HFFc6 (cell line): ENCODE results near the gene BAZ1B. TPM values are rescaled to one million over a fixed set of nuclear protein-coding genes. Genes with fewer than 3 reads are reported as not detected.
"Not testable (repeated sequence)": the region's sequence is repeated elsewhere in the genome, so short reads cannot be mapped to it uniquely, and the experiment has no call there.

Source experiments
- DNase-seq: peaks from one replicate; pipeline ENCODE4 v3.0.0-alpha.2; 2018
- H3K27ac Mint-ChIP-seq: 2 replicates; pipeline ENCODE4 v1.8.0; 2020; ENCODE audit warnings: mild to moderate bottlenecking, mixed read lengths
- H3K27me3 Mint-ChIP-seq: 2 replicates; pipeline ENCODE4 v1.8.0; 2021; ENCODE audit warnings: mild to moderate bottlenecking, moderate library complexity, mixed read lengths; ENCODE audit not compliant: insufficient read depth
- H3K36me3 Mint-ChIP-seq: 2 replicates; pipeline ENCODE4 v1.8.0; 2021; ENCODE audit warnings: low read depth, mixed read lengths
- H3K4me1 Mint-ChIP-seq: 2 replicates; pipeline ENCODE4 v1.8.0; 2020; ENCODE audit warnings: low read depth, mixed read lengths
- H3K4me3 Mint-ChIP-seq: 2 replicates; pipeline ENCODE4 v1.8.0; 2020; ENCODE audit warnings: mild to moderate bottlenecking, moderate library complexity, mixed read lengths
- H3K9me3 Mint-ChIP-seq: 2 replicates; pipeline ENCODE4 v1.8.0; 2020; ENCODE audit warnings: mild to moderate bottlenecking, mixed read lengths
- total RNA-seq, 6 experiments: library from RNA; stranded (reverse); fragmentation: NEBNext Ultra II Directional; extraction: Animal tissue kit (Norgen Biotek cat#: 25700); gene quantifications; 2 replicates in 1 of 6; 3 replicates in 5 of 6; pipeline ENCODE4 v1.2.3, GENCODE V29; 2021
- TF ChIP-seq, protein P1 (sequence below): fragments of 200-600 bp; sonication (generic); IDR thresholded peaks from 2 replicates; pipeline ENCODE4 v1.5.0; 2021; ENCODE audit warnings: antibody characterized with exemption, mild to moderate bottlenecking

Gene BAZ1B
- total RNA-seq, 6 experiments from 2014 or later: 54.0 to 66.5 (median 63.8) TPM

DNA sequence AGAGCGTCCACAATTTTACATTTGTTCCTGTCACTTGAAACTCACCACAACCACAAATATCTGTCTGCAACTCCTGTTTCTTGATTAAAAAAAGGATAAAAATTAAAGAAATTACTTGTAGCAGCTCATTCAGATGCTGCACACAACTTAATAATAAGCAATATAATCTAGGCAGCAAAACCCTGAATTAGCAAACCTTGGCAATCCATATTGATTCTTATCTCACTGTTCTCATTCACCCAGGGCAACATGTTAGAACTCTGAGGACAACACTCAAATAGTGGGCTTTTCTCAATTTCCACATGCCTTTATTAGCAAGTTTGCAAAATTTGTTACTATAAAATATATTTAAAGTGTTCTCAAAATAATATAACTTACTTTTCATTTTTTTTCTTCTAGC is 38.9 kb downstream of the BAZ1B start:
- peaks cover 1% of the 10 kb centered on the region; the same call in 1 of the 2 replicates for H3K27me3 Mint-ChIP-seq
- 0 out of 2 replicates have a peak, but pooled peaks cover 6% of the 10 kb centered on the region for H3K4me1 Mint-ChIP-seq
- no peak overlapping the region for H3K4me3 Mint-ChIP-seq
- DNase-seq: no peak
- TF ChIP-seq, protein P1, sequence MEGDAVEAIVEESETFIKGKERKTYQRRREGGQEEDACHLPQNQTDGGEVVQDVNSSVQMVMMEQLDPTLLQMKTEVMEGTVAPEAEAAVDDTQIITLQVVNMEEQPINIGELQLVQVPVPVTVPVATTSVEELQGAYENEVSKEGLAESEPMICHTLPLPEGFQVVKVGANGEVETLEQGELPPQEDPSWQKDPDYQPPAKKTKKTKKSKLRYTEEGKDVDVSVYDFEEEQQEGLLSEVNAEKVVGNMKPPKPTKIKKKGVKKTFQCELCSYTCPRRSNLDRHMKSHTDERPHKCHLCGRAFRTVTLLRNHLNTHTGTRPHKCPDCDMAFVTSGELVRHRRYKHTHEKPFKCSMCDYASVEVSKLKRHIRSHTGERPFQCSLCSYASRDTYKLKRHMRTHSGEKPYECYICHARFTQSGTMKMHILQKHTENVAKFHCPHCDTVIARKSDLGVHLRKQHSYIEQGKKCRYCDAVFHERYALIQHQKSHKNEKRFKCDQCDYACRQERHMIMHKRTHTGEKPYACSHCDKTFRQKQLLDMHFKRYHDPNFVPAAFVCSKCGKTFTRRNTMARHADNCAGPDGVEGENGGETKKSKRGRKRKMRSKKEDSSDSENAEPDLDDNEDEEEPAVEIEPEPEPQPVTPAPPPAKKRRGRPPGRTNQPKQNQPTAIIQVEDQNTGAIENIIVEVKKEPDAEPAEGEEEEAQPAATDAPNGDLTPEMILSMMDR: no peak
- H3K9me3 Mint-ChIP-seq: no peaks in the 10 kb centered on the region
- peaks cover 24% of the 10 kb centered on the region for H3K36me3 Mint-ChIP-seq
- no peak overlapping the region for H3K27ac Mint-ChIP-seq

DNA sequence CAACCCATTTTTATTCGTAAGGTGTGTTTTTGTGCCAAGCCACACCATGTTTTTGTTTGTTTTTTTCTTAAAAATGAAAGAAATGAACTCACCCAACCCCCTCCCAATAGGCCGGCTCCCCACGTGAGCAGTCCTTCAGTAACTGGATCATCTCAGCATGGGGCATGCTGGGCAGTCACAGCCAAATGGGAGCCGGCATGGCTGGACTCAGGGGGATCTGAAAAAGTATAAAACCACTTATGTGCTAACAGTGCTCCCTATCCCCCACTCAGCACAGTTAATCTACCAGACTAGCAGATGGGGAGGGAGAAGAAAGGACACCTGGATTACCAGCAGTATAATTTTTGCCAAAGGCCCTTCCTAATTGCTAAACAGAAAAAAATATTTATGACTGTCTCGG is 39.3 kb downstream of the BAZ1B start:
- Mint-ChIP-seq H3K4me3 (no peak overlapping the region), H3K9me3 (no peaks in the 10 kb centered on the region), H3K27me3 (peaks cover 1% of the 10 kb centered on the region; the same call in 1 of the 2 replicates), H3K36me3 (peaks cover 28% of the 10 kb centered on the region), H3K4me1 (0 out of 2 replicates have a peak, but pooled peaks cover 6% of the 10 kb centered on the region), H3K27ac (no peak overlapping the region)
- TF ChIP-seq, protein P1: no peak
- DNase-seq: no peak

DNA sequence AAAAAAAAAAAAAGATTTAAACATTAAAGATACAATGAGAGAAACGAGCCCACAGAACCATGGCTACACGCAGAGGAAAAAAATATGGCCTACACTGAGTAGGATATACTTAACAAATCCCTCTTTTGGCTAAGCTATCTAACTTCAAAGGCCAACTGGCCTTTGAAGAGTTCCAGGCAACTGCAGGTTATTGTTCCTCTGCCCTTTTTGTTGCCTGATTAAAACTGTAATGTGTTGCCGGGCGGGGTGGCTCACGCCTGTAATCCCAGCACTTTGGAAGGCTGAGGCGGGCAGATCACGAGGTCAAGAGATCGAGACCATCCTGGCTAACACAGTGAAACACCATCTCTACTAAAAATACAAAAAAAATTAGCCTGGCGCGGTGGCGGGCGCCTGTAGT is 40.6 kb downstream of the BAZ1B start:
- H3K27me3 Mint-ChIP-seq, H3K9me3 Mint-ChIP-seq, H3K4me1 Mint-ChIP-seq, H3K4me3 Mint-ChIP-seq, DNase-seq, H3K27ac Mint-ChIP-seq: not testable (repeated sequence)
- H3K36me3 Mint-ChIP-seq: peaks cover 38% of the 10 kb centered on the region

DNA sequence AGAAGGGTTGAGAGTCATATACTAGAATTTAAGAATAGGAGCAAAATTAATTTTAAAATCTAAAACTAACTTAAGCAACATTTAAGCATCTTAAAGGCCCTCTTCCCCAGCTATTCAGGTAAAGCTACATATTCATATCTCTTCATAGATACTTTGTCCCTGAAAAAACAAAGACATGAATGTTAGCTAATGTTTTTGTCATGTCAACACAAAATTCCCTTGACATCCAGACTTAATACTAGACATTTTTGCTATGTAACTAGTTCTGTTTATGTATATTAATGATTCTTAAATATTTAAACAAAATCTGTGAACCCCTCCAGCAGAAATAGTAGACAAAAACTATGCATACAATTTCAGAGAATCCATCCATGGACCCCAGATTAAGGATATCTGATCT is 43.5 kb downstream of the BAZ1B start:
- H3K4me1 Mint-ChIP-seq: no peaks in the 10 kb centered on the region
- no peak overlapping the region for H3K4me3 Mint-ChIP-seq
- TF ChIP-seq, protein P1: no peak
- no peak overlapping the region; the same call in 1 of the 2 replicates for H3K27ac Mint-ChIP-seq
- no peak for DNase-seq
- H3K27me3 Mint-ChIP-seq: peaks cover 1% of the 10 kb centered on the region; the same call in 1 of the 2 replicates
- no peaks in the 10 kb centered on the region for H3K9me3 Mint-ChIP-seq
- H3K36me3 Mint-ChIP-seq: peaks cover 42% of the 10 kb centered on the region

DNA sequence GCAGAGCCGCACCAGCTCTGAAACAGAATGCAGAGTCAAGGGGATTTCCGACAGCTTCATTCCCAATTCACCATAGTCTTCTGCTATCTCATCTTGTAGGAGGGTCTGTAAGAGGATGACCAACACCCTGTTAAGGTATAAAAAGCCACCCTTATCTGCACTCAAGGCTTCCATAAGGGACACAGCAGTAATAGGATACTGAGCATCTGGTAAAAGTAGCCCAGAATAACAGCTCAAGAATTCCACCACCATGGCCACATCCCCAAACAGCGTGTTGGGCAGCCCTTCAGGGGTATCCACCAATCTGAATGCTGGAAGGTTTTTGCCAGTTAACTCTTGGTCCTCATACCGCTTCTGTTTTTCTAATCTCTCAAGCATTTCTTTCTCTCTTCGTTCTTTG is 44.7 kb downstream of the BAZ1B start:
- Mint-ChIP-seq H3K4me3 (no peak overlapping the region), H3K36me3 (peaks cover 42% of the 10 kb centered on the region), H3K27me3 (no peaks in the 10 kb centered on the region), H3K4me1 (no peaks in the 10 kb centered on the region), H3K9me3 (no peaks in the 10 kb centered on the region), H3K27ac (no peak overlapping the region)
- TF ChIP-seq, protein P1: no peak
- no peak for DNase-seq

DNA sequence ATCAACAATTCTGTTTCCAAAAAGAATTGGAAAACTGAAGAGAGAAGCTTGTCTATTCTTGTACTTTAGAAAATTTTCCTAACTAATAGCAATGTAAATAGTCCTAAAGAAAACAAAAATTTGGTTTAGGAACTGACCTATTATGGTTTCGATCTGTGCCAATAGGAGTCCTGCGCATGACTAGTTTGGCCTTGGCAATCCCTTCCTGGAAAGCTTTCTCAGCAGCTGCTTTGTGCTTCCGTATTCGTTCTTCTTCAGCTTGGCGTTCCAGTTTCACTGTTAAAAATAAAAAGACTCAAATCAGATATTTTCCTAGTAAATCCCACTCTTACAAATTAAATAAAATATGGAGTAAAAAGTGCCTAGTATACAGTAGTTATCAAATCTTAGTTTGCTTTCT is 51.9 kb downstream of the BAZ1B start:
- Mint-ChIP-seq H3K27me3 (no peaks in the 10 kb centered on the region; the same call in 1 of the 2 replicates), H3K4me1 (no peaks in the 10 kb centered on the region), H3K36me3 (peaks cover 20% of the 10 kb centered on the region), H3K27ac (no peak overlapping the region), H3K9me3 (no peaks in the 10 kb centered on the region), H3K4me3 (no peak overlapping the region)
- DNase-seq: no peak
- TF ChIP-seq, protein P1: no peak

DNA sequence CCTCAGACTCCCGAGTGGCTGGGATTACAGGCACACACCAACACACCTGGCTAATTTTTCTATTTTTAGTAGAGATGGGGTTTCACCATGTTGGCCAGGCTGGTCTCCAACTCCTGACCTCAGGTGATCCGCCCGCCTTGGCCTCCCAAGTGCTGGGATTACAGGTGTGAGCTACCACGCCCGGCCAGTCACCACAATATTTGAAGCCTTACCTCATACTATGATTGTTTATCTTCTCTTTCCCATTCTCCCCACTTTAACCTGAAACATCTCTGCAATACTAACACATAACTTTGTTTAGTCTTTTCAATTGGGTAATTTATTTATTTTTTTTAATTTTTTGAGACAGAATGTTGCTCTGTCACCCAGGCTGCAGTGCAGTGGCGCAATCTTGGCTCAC is 55.0 kb downstream of the BAZ1B start:
- H3K36me3 Mint-ChIP-seq: peaks cover 29% of the 10 kb centered on the region
- H3K4me3 Mint-ChIP-seq, H3K27ac Mint-ChIP-seq, H3K9me3 Mint-ChIP-seq, H3K4me1 Mint-ChIP-seq, DNase-seq, H3K27me3 Mint-ChIP-seq: not testable (repeated sequence)
